Astrocyte (in vitro differentiated cells and primary cell): ENCODE measurements around the gene WBP2NL. TPM values are rescaled to one million over a fixed set of nuclear protein-coding genes. Genes with fewer than 3 reads are reported as not detected.
"Not testable (repeated sequence)": the region's sequence is repeated elsewhere in the genome, so short reads cannot be mapped to it uniquely, and the experiment has no call there.

Source experiments
- DNase-seq: peaks from one replicate; pipeline ENCODE4 v3.0.0-alpha.2; 2010; ENCODE audit warnings: low read depth
- FAIRE-seq: peaks from 2 replicates; lab custom pipeline; 2011; peaks lifted over from hg19 to GRCh38; lab: Jason Lieb, UNC
- H2AFZ ChIP-seq: 2 replicates; pipeline ENCODE4 v1.6.0; 2012; ENCODE audit warnings: low read depth, low read length, inconsistent platforms
- H3K27ac ChIP-seq: 2 replicates; pipeline ENCODE4 v1.5.1; 2011; ENCODE audit warnings: low read depth, low read length, inconsistent platforms
- H3K27me3 ChIP-seq: 2 replicates; pipeline ENCODE4 v1.6.0; 2011; ENCODE audit warnings: low read length, inconsistent platforms; ENCODE audit not compliant: insufficient read depth
- H3K36me3 ChIP-seq: 2 replicates; pipeline ENCODE4 v1.5.1; 2011; ENCODE audit warnings: low read length, inconsistent platforms; ENCODE audit not compliant: insufficient read depth
- H3K4me1 ChIP-seq: 2 replicates; pipeline ENCODE4 v1.5.1; 2011; ENCODE audit warnings: low read length, inconsistent platforms; ENCODE audit not compliant: insufficient read depth
- H3K4me2 ChIP-seq: 2 replicates; pipeline ENCODE4 v1.6.0; 2012; ENCODE audit warnings: low read length, inconsistent platforms
- H3K4me3 ChIP-seq: 2 replicates; pipeline ENCODE4 v1.5.1; 2011; ENCODE audit warnings: low read depth, mild to moderate bottlenecking, low read length, inconsistent platforms; ENCODE audit not compliant: insufficient read depth
- H3K79me2 ChIP-seq: 2 replicates; pipeline ENCODE4 v1.6.0; 2012; ENCODE audit warnings: mild to moderate bottlenecking, low read length, inconsistent platforms; ENCODE audit not compliant: insufficient read depth
- H3K9ac ChIP-seq: 2 replicates; pipeline ENCODE4 v1.6.0; 2012; ENCODE audit warnings: mild to moderate bottlenecking, low read length, inconsistent platforms
- H3K9me3 ChIP-seq: 2 replicates; pipeline ENCODE4 v1.5.1; 2012; ENCODE audit warnings: low read depth, mild to moderate bottlenecking, low read length, inconsistent platforms; ENCODE audit not compliant: insufficient read depth
- H4K20me1 ChIP-seq: 2 replicates; pipeline ENCODE4 v1.6.0; 2012; ENCODE audit warnings: low read length, inconsistent platforms; ENCODE audit not compliant: insufficient read depth
- H3K27ac Mint-ChIP-seq: one replicate; pipeline ENCODE4 v1.8.0; 2021; ENCODE audit warnings: mild to moderate bottlenecking, mixed read lengths; ENCODE audit not compliant: unreplicated experiment
- H3K27me3 Mint-ChIP-seq: one replicate; pipeline ENCODE4 v1.8.0; 2021; ENCODE audit warnings: low read depth, mixed read lengths; ENCODE audit not compliant: unreplicated experiment
- H3K36me3 Mint-ChIP-seq: one replicate; pipeline ENCODE4 v1.8.0; 2021; ENCODE audit warnings: low read depth, mixed read lengths; ENCODE audit not compliant: unreplicated experiment
- H3K4me1 Mint-ChIP-seq: one replicate; pipeline ENCODE4 v1.8.0; 2021; ENCODE audit warnings: low read depth, mixed read lengths; ENCODE audit not compliant: unreplicated experiment
- H3K4me3 Mint-ChIP-seq: one replicate; pipeline ENCODE4 v1.8.0; 2021; ENCODE audit warnings: mild to moderate bottlenecking, moderate library complexity, mixed read lengths; ENCODE audit not compliant: unreplicated experiment
- H3K9me3 Mint-ChIP-seq: one replicate; pipeline ENCODE4 v1.8.0; 2021; ENCODE audit warnings: mild to moderate bottlenecking, mixed read lengths; ENCODE audit not compliant: unreplicated experiment
- CTCF ChIP-seq: IDR thresholded peaks from 2 replicates; pipeline ENCODE4 v1.5.1; 2011; ENCODE audit warnings: low read depth, mild to moderate bottlenecking, inconsistent platforms, low read length, moderate library complexity; ENCODE audit not compliant: insufficient read depth
- EZH2 ChIP-seq: IDR thresholded peaks from 2 replicates; pipeline ENCODE4 v1.6.1; 2012; ENCODE audit warnings: mild to moderate bottlenecking, low read length, inconsistent platforms; ENCODE audit not compliant: insufficient read depth
- total RNA-seq: library from RNA; stranded (reverse); gene quantifications from 2 replicates; pipeline ENCODE4 v1.2.1, GENCODE V29; 2021

WBP2NL gene
- total RNA-seq, 1 donor from 2014 or later = not detected

GRCh38 chr22:42070517-42071422, 72.2 kb downstream of the WBP2NL start, which contains the start of gene NAGA:
NAGA (minus strand) TSS chr22:42070812; CDS start chr22:42070297, 515 bp downstream.
- H3K27ac Mint-ChIP-seq = peak within 1 kb of the TSS; percentile 47
- FAIRE-seq = peak; percentile 96
- peak within 1 kb of the TSS; percentile 68 for H3K27ac ChIP-seq

GRCh38 chr22:42071508-42071907, 72.9 kb downstream of the WBP2NL start:
- H3K27me3 ChIP-seq, FAIRE-seq, H3K4me3 Mint-ChIP-seq, H4K20me1 ChIP-seq, H3K27me3 Mint-ChIP-seq, H3K36me3 Mint-ChIP-seq, DNase-seq, H3K27ac Mint-ChIP-seq, H3K36me3 ChIP-seq, H3K4me1 Mint-ChIP-seq, H3K9me3 ChIP-seq: not testable (repeated sequence)
- Histone ChIP-seq H3K4me1 (peaks cover 20% of the 10 kb centered on the region), H3K4me2 (peak overlapping the region; percentile 94), H3K79me2 (peaks cover 14% of the 10 kb centered on the region), H3K9ac (peak overlapping the region; percentile 79), H3K27ac (peak overlapping the region; percentile 68), H2AFZ (peak overlapping the region; percentile 96), H3K4me3 (peak overlapping the region; percentile 65)
- peaks cover 13% of the 10 kb centered on the region for H3K9me3 Mint-ChIP-seq

More at GRCh38 chr22:42070517-42071422, 72.2 kb downstream of the WBP2NL start, which contains the start of gene NAGA:
- no peaks in the 10 kb centered on the region for H3K27me3 Mint-ChIP-seq
- no peaks in the 10 kb centered on the region for H3K4me1 Mint-ChIP-seq
- Histone ChIP-seq H3K4me3 (peak within 1 kb of the TSS; percentile 65), H3K9me3 (no peaks in the 10 kb centered on the region), H3K4me1 (peaks cover 20% of the 10 kb centered on the region), H2AFZ (peak within 1 kb of the TSS; percentile 96), H3K27me3 (no peaks in the 10 kb centered on the region), H4K20me1 (no peaks in the 10 kb centered on the region), H3K79me2 (peaks cover 14% of the 10 kb centered on the region), H3K36me3 (no peaks in the 10 kb centered on the region), H3K9ac (peak within 1 kb of the TSS; percentile 79), H3K4me2 (peak within 1 kb of the TSS; percentile 94)
- DNase-seq = peak; percentile 95
- H3K9me3 Mint-ChIP-seq = peaks cover 13% of the 10 kb centered on the region
- TF ChIP-seq EZH2 (no peak), CTCF (no peak)
- peaks cover 9% of the 10 kb centered on the region for H3K36me3 Mint-ChIP-seq
- peak within 1 kb of the TSS; percentile 84 for H3K4me3 Mint-ChIP-seq

DNA sequence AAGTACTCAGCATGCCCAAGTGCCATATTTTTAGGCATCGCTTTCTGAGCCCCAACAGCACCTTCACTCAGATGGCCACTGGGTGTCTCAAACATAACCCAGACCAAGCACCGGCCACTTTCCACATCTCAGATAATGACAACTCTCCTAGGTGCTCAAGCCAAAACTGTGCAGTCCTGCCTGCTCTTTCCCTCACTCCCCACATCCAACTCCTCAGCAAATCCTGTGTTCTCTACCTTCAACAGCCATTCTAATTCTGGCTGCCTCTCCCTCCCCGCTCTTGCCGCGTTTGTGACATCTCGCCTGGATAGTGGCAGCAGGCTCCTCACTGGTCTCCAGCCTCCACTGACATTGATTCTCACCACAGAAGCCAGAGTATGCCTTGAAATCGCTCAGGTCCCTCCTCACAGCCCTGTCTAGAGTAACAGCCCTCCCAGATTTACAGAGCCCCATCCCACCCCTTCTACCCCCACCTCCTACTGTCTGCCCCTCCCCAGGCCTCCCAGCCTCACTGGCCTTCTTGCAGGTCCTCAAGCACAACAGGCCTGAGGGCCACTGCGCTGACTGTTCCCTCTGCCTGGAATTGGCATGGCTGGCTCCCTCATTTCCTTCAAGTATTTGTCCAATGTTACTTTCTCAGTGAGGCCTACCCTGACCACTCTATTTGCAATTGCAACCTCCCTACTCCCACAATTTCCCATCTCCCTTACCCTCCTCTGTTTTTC, 74.2 kb downstream of the WBP2NL start:
- no peak overlapping the region for H3K4me2 ChIP-seq
- no peak overlapping the region for H3K4me3 ChIP-seq
- no peaks in the 10 kb centered on the region for H3K4me1 Mint-ChIP-seq
- H3K27me3 Mint-ChIP-seq = no peaks in the 10 kb centered on the region
- no peaks in the 10 kb centered on the region for H3K27me3 ChIP-seq
- peaks cover 20% of the 10 kb centered on the region for H3K4me1 ChIP-seq
- H3K9me3 Mint-ChIP-seq = peaks cover 13% of the 10 kb centered on the region
- H3K27ac Mint-ChIP-seq = no peak overlapping the region
- FAIRE-seq (no peak), DNase-seq (no peak)
- H4K20me1 ChIP-seq = no peaks in the 10 kb centered on the region
- no peak overlapping the region for H2AFZ ChIP-seq
- TF ChIP-seq CTCF (no peak), EZH2 (no peak)
- H3K79me2 ChIP-seq = peaks cover 14% of the 10 kb centered on the region
- H3K36me3 ChIP-seq = no peaks in the 10 kb centered on the region
- no peak overlapping the region for H3K27ac ChIP-seq
- no peaks in the 10 kb centered on the region for H3K9me3 ChIP-seq
- H3K4me3 Mint-ChIP-seq = peak overlapping the region; percentile 45
- H3K36me3 Mint-ChIP-seq = peaks cover 4% of the 10 kb centered on the region
- H3K9ac ChIP-seq = no peak overlapping the region
